AG09309 (cell line): ENCODE results near the gene SPRED1.

ENCODE experiments used
- DNase-seq: peaks from one replicate; pipeline ENCODE4 v3.0.0-alpha.2; 2010; ENCODE audit warnings: low read depth
- H3K4me3 ChIP-seq: 2 replicates; pipeline ENCODE4 v1.5.1; 2011; ENCODE audit warnings: mild to moderate bottlenecking, low read depth, low read length, moderate library complexity; ENCODE audit not compliant: control insufficient read depth
- TF ChIP-seq, protein P1 (sequence below): IDR thresholded peaks from 2 replicates; pipeline ENCODE4 v1.5.1; 2011; ENCODE audit warnings: mild to moderate bottlenecking, low read depth, low read length, inconsistent platforms; ENCODE audit not compliant: insufficient read depth, control insufficient read depth; ENCODE audit errors: missing control alignments

Gene SPRED1

GRCh38 chr15:38217788-38218609 lies 34.6 kb upstream of the SPRED1 start:
- DNase-seq: no peak
- TF ChIP-seq, protein P1, sequence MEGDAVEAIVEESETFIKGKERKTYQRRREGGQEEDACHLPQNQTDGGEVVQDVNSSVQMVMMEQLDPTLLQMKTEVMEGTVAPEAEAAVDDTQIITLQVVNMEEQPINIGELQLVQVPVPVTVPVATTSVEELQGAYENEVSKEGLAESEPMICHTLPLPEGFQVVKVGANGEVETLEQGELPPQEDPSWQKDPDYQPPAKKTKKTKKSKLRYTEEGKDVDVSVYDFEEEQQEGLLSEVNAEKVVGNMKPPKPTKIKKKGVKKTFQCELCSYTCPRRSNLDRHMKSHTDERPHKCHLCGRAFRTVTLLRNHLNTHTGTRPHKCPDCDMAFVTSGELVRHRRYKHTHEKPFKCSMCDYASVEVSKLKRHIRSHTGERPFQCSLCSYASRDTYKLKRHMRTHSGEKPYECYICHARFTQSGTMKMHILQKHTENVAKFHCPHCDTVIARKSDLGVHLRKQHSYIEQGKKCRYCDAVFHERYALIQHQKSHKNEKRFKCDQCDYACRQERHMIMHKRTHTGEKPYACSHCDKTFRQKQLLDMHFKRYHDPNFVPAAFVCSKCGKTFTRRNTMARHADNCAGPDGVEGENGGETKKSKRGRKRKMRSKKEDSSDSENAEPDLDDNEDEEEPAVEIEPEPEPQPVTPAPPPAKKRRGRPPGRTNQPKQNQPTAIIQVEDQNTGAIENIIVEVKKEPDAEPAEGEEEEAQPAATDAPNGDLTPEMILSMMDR: no peak
- H3K4me3 ChIP-seq: no peak overlapping the region

- TF ChIP-seq, protein P1: no peak
- no peak for DNase-seq
- H3K4me3 ChIP-seq: no peak overlapping the region
Measured at GRCh38 chr15:38220606-38221273, 31.9 kb upstream of the SPRED1 start.

DNA sequence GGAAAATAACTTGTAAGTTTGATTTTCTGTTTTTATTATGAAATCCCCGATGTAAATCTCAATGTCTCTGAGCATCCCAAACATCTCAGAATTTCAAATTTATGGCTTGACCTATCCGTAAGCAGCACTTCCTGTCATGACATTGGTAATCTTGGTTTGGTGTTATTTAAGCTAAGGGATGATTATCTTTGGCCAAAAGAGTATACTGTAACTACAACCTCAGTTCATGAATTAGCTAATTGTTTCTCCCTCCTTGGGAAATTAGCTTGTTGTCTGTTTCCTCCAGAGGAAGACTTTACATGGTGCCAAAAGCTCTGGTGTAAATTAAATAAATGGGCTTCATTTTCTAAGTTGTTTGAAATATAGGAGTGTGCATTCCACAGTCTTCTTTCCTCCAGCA lies 28.1 kb upstream of the SPRED1 start:
- TF ChIP-seq, protein P1: no peak
- no peak overlapping the region for H3K4me3 ChIP-seq
- DNase-seq: no peak

DNA sequence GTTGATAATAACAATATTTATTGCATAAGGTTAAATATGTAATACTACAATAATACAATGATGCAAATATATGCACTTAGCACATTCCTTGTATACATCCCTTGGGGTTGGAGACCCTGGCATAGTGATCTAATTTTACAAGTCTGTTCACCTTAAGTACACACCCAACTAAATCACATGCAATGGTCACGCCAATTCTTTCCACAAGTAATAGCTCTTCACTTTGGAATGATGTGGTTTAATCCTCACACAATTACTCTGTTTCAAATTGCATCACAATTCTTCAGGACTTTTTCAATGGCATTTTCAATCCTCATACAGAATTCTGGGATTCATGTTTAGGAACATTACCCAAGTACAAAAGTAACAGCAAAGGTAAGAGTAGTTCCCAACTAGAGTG lies 27.3 kb upstream of the SPRED1 start:
- TF ChIP-seq, protein P1: no peak
- no peak overlapping the region for H3K4me3 ChIP-seq
- no peak for DNase-seq

GRCh38 chr15:38226608-38227266 lies 25.9 kb upstream of the SPRED1 start:
- TF ChIP-seq, protein P1: no peak
- H3K4me3 ChIP-seq: no peak overlapping the region
- DNase-seq: peak; percentile 33

DNA sequence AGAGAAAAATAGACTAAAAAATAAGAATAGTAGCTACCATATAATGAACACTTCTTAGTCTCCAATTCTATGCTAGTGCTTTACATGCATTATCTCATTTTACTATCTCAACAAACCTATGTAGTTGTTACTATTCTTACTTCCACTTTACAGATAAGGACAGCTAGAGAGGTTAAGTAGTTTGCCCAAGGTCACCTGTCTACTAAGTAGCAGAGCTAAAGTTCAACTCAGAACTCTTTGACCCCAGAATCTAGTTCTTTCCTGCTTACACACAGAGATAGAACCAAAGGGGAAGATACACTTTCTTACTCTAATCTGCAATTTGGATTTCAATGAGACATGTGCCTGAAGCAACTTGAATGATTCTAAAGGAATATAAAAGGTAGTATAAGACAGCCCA lies 24.7 kb upstream of the SPRED1 start:
- no peak for DNase-seq
- TF ChIP-seq, protein P1: no peak
- H3K4me3 ChIP-seq: no peak overlapping the region
